Suprapubic skin (tissue), 4 donors: ENCODE results near the gene TIPARP. TPM values are rescaled to one million over a fixed set of nuclear protein-coding genes. Genes with fewer than 3 reads are reported as not detected.

Source experiments
- DNase-seq, 2 donors: peaks; one replicate each; pipeline ENCODE4 v3.0.0-alpha.2; 2019; ENCODE audit warnings: low spot score in 2 of 2
- H3K27ac ChIP-seq: fragments of 200-600 bp; sonication (generic); one replicate; pipeline ENCODE4 v1.5.1; 2019
- H3K27me3 ChIP-seq: fragments of 200-600 bp; sonication (generic); one replicate; pipeline ENCODE4 v1.5.1; 2019
- H3K36me3 ChIP-seq: fragments of 200-600 bp; sonication (generic); one replicate; pipeline ENCODE4 v1.5.1; 2019
- H3K4me1 ChIP-seq: fragments of 200-600 bp; sonication (generic); one replicate; pipeline ENCODE4 v1.5.1; 2019
- H3K4me3 ChIP-seq: fragments of 200-600 bp; sonication (generic); one replicate; pipeline ENCODE4 v1.5.1; 2019; ENCODE audit warnings: mild to moderate bottlenecking
- H3K9me3 ChIP-seq: fragments of 200-600 bp; sonication (generic); one replicate; pipeline ENCODE4 v1.5.1; 2019
- EP300 ChIP-seq: sonication (generic); formaldehyde crosslinking; IDR thresholded peaks from one replicate; pipeline ENCODE4 v1.6.1; 2017; ENCODE audit warnings: antibody characterized with exemption
- POLR2A ChIP-seq, 2 donors: fragments of 450-650 bp; IDR thresholded peaks; one replicate each; pipeline ENCODE4 v1.6.1; 2017; ENCODE audit warnings: antibody characterized with exemption in 2 of 2, mild to moderate bottlenecking in 2 of 2, moderate library complexity in 2 of 2
- POLR2AphosphoS5 ChIP-seq, 3 donors: sonication (generic); formaldehyde crosslinking; IDR thresholded peaks; one replicate each; pipeline ENCODE4 v1.6.1; 2017; ENCODE audit warnings: antibody characterized with exemption in 3 of 3
- WGBS: methylation state at CpG from one replicate; pipeline ENCODE4 v1.1.5; 2018; 5-methylcytosine and 5-hydroxymethylcytosine counted together
- total RNA-seq, 4 donors: library from RNA; depleted of rRNA; stranded (reverse); fragments of >200 nt; gene quantifications; one replicate each; pipeline ENCODE4 v1.1.0, GENCODE V29; 2016
- TF ChIP-seq, protein P1 (sequence below), 2 donors: fragments of 200-600 bp in 1 of 2; fragments of 450-650 bp in 1 of 2; sonication (generic) in 1 of 2; IDR thresholded peaks; one replicate each; pipeline ENCODE4 v1.5.1; 2016 to 2019; ENCODE audit warnings: antibody characterized with exemption in 2 of 2, mild to moderate bottlenecking in 1 of 2, moderate library complexity in 1 of 2

Gene TIPARP, protein sequence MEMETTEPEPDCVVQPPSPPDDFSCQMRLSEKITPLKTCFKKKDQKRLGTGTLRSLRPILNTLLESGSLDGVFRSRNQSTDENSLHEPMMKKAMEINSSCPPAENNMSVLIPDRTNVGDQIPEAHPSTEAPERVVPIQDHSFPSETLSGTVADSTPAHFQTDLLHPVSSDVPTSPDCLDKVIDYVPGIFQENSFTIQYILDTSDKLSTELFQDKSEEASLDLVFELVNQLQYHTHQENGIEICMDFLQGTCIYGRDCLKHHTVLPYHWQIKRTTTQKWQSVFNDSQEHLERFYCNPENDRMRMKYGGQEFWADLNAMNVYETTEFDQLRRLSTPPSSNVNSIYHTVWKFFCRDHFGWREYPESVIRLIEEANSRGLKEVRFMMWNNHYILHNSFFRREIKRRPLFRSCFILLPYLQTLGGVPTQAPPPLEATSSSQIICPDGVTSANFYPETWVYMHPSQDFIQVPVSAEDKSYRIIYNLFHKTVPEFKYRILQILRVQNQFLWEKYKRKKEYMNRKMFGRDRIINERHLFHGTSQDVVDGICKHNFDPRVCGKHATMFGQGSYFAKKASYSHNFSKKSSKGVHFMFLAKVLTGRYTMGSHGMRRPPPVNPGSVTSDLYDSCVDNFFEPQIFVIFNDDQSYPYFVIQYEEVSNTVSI
- total RNA-seq, result 100 to 1,000 TPM in 3 of 4 donors, 10 to 100 TPM in 1; 85.5 to 152 (median 140) TPM

DNA sequence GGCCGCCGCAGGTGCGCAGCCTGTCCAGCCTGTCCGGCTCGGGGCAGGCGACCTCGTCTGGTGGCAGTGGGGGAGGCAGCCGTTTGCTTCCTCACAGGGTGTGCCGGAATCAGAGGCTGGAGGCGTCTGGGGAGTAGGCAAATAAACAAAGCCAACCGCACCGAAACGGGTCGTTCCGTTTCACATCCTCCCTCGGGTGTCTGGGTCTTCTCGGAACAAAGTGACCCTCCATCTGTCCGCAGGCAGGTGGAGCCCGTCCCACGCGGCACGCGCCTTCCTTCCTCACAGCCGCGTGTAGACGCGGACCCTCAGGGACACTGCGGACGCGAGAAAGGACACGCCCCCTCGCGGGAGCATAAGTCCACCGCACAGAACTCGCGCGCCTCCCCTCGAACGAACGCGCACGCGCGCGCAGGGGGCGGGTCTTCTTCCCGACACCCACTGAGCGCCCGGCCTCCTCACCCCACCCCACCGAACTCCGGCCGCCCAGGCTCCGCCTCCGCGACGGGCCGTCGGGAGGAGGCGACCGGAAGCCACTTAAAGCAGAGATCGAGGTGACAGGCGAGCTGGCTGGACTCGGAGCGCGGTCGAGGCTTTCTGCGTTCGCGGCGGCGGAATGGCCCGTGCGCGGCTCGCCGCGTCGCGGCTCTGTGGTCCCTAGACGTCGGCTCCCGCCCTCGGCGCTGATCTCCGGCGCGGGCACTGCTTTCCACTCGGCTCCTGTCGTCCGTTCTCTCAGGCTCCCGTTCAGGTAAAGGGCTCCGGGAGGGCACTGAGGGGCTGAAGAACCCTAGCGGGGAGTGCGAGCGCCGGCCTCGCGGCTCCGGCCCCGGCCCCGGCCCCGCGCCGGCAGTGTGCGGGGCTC lies at the start of gene TIPARP:
Gene TIPARP (plus strand): TSS at position 545 of the 865 bp plus-strand sequence. CDS start 3,108 bp downstream, outside the sequence.
- peak within 1 kb of the TSS; percentile 80 for H3K4me3 ChIP-seq
- peaks cover 14% of the 10 kb centered on the region for H3K36me3 ChIP-seq
- TF ChIP-seq, protein P1, sequence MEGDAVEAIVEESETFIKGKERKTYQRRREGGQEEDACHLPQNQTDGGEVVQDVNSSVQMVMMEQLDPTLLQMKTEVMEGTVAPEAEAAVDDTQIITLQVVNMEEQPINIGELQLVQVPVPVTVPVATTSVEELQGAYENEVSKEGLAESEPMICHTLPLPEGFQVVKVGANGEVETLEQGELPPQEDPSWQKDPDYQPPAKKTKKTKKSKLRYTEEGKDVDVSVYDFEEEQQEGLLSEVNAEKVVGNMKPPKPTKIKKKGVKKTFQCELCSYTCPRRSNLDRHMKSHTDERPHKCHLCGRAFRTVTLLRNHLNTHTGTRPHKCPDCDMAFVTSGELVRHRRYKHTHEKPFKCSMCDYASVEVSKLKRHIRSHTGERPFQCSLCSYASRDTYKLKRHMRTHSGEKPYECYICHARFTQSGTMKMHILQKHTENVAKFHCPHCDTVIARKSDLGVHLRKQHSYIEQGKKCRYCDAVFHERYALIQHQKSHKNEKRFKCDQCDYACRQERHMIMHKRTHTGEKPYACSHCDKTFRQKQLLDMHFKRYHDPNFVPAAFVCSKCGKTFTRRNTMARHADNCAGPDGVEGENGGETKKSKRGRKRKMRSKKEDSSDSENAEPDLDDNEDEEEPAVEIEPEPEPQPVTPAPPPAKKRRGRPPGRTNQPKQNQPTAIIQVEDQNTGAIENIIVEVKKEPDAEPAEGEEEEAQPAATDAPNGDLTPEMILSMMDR (IDR thresholded peaks at IDR 0.05), result peak; percentile 68 to 76
- TF ChIP-seq POLR2A (IDR thresholded peaks at IDR 0.05) (peak; percentile 90 to 98), EP300 (no peak), POLR2AphosphoS5 (IDR thresholded peaks at IDR 0.05) (peak; percentile 75 to 93 (median 89))
- no peaks in the 10 kb centered on the region for H3K27me3 ChIP-seq
- 2% methylated on average over 21 of the region's 105 CpGs for WGBS
- peaks cover 38% of the 10 kb centered on the region for H3K4me1 ChIP-seq
- H3K9me3 ChIP-seq, result no peaks in the 10 kb centered on the region
- H3K27ac ChIP-seq, result peak within 1 kb of the TSS; percentile 98
- DNase-seq, result peak; percentile 99 to 100

DNA sequence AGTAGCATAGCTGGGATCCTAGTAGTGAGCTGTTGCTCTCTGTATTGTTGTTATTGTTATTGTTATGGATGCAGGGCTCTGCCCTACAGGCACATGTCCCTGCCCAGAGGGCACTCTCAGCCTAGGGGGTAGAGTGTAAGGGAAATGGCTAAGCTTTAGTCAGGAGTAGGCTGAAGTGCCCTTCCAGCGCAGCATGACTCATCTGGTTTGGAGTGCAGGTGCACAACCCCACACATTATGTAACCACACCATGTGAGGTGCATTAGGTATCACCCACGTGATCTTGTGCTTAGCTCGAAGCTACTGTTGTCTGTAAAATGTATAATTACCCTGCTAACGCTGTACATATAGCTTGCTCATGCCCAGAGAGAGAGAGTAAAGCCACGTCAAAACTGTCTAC lies 48.3 kb upstream of the TIPARP start:
- DNase-seq, result no peak
- H3K4me3 ChIP-seq, result no peak overlapping the region
- no peak overlapping the region for H3K27ac ChIP-seq
- no peaks in the 10 kb centered on the region for H3K9me3 ChIP-seq
- no peaks in the 10 kb centered on the region for H3K4me1 ChIP-seq
- H3K27me3 ChIP-seq, result no peaks in the 10 kb centered on the region
- no peak for TF ChIP-seq EP300
- TF ChIP-seq, protein P1 (IDR thresholded peaks at IDR 0.05), result no peak
- TF ChIP-seq POLR2AphosphoS5 (IDR thresholded peaks at IDR 0.05), result no peak
- no peak for TF ChIP-seq POLR2A (IDR thresholded peaks at IDR 0.05)
- no peaks in the 10 kb centered on the region for H3K36me3 ChIP-seq
- 66% methylated on average over 5 of the region's 5 CpGs for whole genome bisulfite sequencing

DNA sequence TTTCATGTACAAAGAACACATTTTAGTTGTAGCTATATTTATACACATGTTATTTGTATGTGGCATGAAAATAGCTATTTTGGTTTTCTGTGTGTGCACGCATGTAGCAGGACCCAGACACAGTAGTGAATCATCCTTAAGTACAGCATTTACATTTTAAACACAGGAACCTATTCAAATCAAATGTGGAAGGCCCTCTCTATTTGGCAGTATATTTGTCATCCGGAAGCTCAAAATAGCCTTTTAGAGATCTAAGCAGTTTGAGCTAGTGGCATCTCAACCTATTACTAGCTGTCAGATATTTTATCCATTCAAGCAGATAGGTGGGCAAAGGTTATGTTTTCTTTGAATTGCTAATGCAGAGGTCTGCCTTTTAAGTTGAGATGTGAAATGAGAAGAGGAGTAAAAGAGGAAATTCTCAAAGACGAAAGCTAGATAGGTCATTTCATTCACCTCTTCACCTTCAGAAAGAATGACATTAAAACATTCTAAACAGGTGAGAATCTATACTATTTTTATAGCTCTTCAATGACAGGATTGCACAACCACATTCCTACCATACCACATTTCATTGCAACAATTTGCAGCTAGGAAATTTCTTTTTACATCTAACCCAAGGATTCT lies 46.3 kb upstream of the TIPARP start:
- 72% methylated on average over 3 of the region's 3 CpGs for WGBS

DNA sequence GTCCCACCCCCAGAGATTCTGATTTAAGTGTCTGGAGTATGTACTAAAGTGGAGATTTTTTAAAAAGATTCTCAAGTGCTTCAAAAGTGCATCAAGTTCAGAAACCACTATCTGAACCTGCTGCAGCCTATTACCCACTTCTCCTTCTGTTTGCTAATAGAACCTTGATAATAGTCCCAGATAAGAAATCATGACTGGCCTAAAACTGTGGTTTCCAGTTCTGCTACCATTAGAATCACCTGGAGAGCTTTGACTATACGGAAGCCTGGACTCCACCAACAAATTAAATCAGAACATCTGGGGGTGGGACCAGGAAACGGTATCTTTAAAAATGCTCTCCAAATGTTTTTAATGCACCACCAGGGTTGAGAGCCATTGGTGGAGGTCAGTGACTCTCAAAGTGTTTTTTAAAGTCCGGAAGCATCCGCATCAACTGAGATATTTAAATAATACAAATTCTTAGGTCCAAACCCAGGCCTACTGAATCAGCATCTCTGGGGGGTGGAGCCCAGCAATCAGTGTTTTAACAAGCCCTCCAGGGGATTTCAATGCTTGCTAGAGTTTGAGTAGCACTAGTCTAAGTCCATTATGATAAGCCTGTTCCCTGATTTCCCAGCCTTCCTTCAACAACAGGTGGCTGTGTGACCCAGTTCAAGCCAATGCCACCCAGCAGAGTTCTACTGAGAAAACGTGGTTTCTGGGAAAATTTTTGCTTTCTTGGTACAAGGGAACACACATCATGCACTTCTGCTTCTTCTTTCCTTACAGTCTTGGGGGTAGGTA lies 45.4 kb upstream of the TIPARP start:
- H3K4me3 ChIP-seq, result no peak overlapping the region
- peaks cover 3% of the 10 kb centered on the region for H3K4me1 ChIP-seq
- WGBS, result 89% methylated on average over 5 of the region's 5 CpGs
- no peaks in the 10 kb centered on the region for H3K27me3 ChIP-seq
- no peak overlapping the region for H3K27ac ChIP-seq
- no peak for DNase-seq
- H3K9me3 ChIP-seq, result no peaks in the 10 kb centered on the region
- H3K36me3 ChIP-seq, result no peaks in the 10 kb centered on the region
- TF ChIP-seq EP300, result no peak
- TF ChIP-seq, protein P1 (IDR thresholded peaks at IDR 0.05), result no peak
- no peak for TF ChIP-seq POLR2AphosphoS5 (IDR thresholded peaks at IDR 0.05)
- no peak for TF ChIP-seq POLR2A (IDR thresholded peaks at IDR 0.05)

More for the DNA sequence above, 46.3 kb upstream of the TIPARP start:
- Histone ChIP-seq H3K4me3 (no peak overlapping the region), H3K36me3 (no peaks in the 10 kb centered on the region), H3K4me1 (peaks cover 3% of the 10 kb centered on the region), H3K9me3 (no peaks in the 10 kb centered on the region), H3K27me3 (no peaks in the 10 kb centered on the region), H3K27ac (no peak overlapping the region)
- TF ChIP-seq POLR2AphosphoS5 (IDR thresholded peaks at IDR 0.05) (no peak), EP300 (no peak), POLR2A (IDR thresholded peaks at IDR 0.05) (no peak)
- TF ChIP-seq, protein P1 (IDR thresholded peaks at IDR 0.05), result no peak
- DNase-seq, result no peak
